OCI-LY7 (cell line): ENCODE data around the gene ALG9.

Source experiments
- EZH2phosphoT487 ChIP-seq: fragments of 200-600 bp; sonication (generic); IDR thresholded peaks from 2 replicates; pipeline ENCODE4 v1.6.1; 2018; ENCODE audit warnings: low read depth, borderline replicate concordance, mild to moderate bottlenecking, mixed run types, antibody characterized with exemption, low read length, moderate library complexity, mixed read lengths
- TF ChIP-seq, protein P1 (sequence below): fragments of 200-600 bp; sonication (generic); conservative IDR thresholded peaks from 2 replicates; pipeline ENCODE4 v1.5.1; 2014; ENCODE audit warnings: mild to moderate bottlenecking, antibody characterized with exemption, low read length, moderate library complexity, mixed read lengths

DNA sequence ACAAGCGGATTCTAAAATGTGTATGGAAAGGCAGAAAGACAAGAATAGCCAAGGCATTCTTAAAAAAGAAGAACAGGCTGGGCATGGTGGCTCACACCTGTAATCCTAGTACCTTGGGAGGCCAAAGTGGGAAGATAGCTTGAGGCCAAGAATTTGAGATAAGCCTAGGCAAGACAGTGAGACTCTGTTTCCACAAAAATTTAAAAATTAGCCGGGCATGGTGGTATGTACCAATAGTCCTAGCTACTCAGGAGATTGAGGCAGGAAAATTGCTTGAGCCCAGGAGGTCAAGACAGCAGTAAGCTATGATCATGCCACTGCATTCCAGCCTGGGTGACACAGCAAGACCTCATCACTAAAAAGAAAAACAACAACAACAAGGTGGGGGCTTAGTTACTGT, 59.2 kb downstream of the ALG9 start:
- TF ChIP-seq, protein P1, sequence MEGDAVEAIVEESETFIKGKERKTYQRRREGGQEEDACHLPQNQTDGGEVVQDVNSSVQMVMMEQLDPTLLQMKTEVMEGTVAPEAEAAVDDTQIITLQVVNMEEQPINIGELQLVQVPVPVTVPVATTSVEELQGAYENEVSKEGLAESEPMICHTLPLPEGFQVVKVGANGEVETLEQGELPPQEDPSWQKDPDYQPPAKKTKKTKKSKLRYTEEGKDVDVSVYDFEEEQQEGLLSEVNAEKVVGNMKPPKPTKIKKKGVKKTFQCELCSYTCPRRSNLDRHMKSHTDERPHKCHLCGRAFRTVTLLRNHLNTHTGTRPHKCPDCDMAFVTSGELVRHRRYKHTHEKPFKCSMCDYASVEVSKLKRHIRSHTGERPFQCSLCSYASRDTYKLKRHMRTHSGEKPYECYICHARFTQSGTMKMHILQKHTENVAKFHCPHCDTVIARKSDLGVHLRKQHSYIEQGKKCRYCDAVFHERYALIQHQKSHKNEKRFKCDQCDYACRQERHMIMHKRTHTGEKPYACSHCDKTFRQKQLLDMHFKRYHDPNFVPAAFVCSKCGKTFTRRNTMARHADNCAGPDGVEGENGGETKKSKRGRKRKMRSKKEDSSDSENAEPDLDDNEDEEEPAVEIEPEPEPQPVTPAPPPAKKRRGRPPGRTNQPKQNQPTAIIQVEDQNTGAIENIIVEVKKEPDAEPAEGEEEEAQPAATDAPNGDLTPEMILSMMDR: no peak
- no peak for TF ChIP-seq EZH2phosphoT487
